Measurements from ENCODE around the gene DCST2. TPM values are rescaled to one million over a fixed set of nuclear protein-coding genes. Genes with fewer than 3 reads are reported as not detected.

DCST2 gene
- total and polyA plus RNA-seq, 2 donors (not counting 3 experiments of a cell fraction or from before 2014, with no cell fraction given): 0.29 to 0.51 TPM

DNA sequence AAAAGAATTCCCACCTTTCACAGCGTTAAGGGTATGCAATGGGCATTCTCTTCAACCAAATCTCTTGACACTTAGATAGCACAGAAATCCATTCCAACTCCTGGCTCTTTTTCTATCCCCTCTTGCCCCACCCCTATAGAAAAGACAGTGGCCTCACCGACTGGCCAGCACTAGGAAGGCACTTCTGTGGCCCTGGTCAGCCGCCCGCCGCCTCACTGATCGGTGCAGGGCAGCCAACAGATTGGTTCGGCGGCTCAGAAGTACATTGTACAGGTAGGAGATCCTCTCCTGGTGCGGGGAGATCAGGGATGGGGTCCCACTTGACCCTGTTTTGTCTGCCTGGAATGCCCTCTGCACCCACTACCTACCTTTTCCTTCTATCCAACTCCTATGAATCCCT, 9.3 kb downstream of the DCST2 start:
- intact Hi-C loops (cut with micrococcal nuclease): no loop called here
- no peak overlapping the region for H3K27ac ChIP-seq (ENCODE audit: insufficient read depth, low read depth, low read length)
- dilution Hi-C loops (cut with MboI; ENCODE audit: extremely low pct_ligation_motif_present, low sequenced_read_pairs): no loop called here
- no peaks in the 10 kb centered on the region for H3K9me3 ChIP-seq (replicated peaks; ENCODE audit: control insufficient read depth, insufficient read depth, low read length)
- H3K79me2 ChIP-seq (ENCODE audit: control insufficient read depth, insufficient read depth, low read length): no peaks in the 10 kb centered on the region
- ChIA-PET POLR2A (no interaction called here), CTCF (interaction anchor here (0.9 kb wide), 1 partner anchor 27 kb away, joined by 3 read pairs; the partner anchor contains the start of gene ADAM15)
- TF ChIP-seq POLR2AphosphoS5 (IDR thresholded peaks at IDR 0.05; ENCODE audit: insufficient read depth, low read depth, low read length) (no peak), GATA2 (IDR thresholded peaks at IDR 0.05; ENCODE audit: insufficient read depth, insufficient read length, low read depth, low read length) (no peak), POLR2A (IDR thresholded peaks at IDR 0.05; ENCODE audit: low read depth, low read length) (no peak), FOS (IDR thresholded peaks at IDR 0.05; ENCODE audit: borderline replicate concordance, insufficient read depth, low read length) (no peak), EZH2 (IDR thresholded peaks at IDR 0.05; ENCODE audit: borderline replicate concordance, low read depth, low read length, severe bottlenecking) (no peak)
- TF ChIP-seq, protein P1, sequence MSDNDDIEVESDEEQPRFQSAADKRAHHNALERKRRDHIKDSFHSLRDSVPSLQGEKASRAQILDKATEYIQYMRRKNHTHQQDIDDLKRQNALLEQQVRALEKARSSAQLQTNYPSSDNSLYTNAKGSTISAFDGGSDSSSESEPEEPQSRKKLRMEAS (IDR thresholded peaks at IDR 0.05; ENCODE audit: insufficient read depth, insufficient read length): no peak
- TF ChIP-seq, protein P2, sequence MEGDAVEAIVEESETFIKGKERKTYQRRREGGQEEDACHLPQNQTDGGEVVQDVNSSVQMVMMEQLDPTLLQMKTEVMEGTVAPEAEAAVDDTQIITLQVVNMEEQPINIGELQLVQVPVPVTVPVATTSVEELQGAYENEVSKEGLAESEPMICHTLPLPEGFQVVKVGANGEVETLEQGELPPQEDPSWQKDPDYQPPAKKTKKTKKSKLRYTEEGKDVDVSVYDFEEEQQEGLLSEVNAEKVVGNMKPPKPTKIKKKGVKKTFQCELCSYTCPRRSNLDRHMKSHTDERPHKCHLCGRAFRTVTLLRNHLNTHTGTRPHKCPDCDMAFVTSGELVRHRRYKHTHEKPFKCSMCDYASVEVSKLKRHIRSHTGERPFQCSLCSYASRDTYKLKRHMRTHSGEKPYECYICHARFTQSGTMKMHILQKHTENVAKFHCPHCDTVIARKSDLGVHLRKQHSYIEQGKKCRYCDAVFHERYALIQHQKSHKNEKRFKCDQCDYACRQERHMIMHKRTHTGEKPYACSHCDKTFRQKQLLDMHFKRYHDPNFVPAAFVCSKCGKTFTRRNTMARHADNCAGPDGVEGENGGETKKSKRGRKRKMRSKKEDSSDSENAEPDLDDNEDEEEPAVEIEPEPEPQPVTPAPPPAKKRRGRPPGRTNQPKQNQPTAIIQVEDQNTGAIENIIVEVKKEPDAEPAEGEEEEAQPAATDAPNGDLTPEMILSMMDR (IDR thresholded peaks at IDR 0.05; ENCODE audit: extremely low read depth in 1 of 2, insufficient read depth in 1 of 2, low read depth in 1 of 2, low read length in 2 of 2): no peak
- no TSS peak for BruUV-seq (replicated peaks)
- DNase-seq (ENCODE audit: low read depth, low spot score): no peak
- no peak overlapping the region for H3K4me2 ChIP-seq (ENCODE audit: insufficient read depth, low read length)
- H3K27me3 ChIP-seq (ENCODE audit: control insufficient read depth in 2 of 2, insufficient read depth in 2 of 2, low read length in 2 of 2): no peaks in the 10 kb centered on the region
- H3K9me1 ChIP-seq (replicated peaks; ENCODE audit: control insufficient read depth, extremely low read depth, insufficient read depth, low read length): no peaks in the 10 kb centered on the region
- no peaks in the 10 kb centered on the region for H4K20me1 ChIP-seq (replicated peaks; ENCODE audit: control insufficient read depth, extremely low read depth, insufficient read depth, low read length)
- no peak overlapping the region for H3K4me3 ChIP-seq (replicated peaks in 1 of 3; ENCODE audit: insufficient read depth in 1 of 3, low read depth in 1 of 3, low read length in 3 of 3)
- H3K4me1 ChIP-seq (ENCODE audit: control insufficient read depth, extremely low read depth, insufficient read depth, low read length): no peaks in the 10 kb centered on the region
- no peak overlapping the region for H2AFZ ChIP-seq (ENCODE audit: low read depth, low read length)
- no peak overlapping the region for H3K9ac ChIP-seq (replicated peaks; ENCODE audit: extremely low read depth, insufficient read depth, low read length)
- no peak for FAIRE-seq
- H3K36me3 ChIP-seq (ENCODE audit: control insufficient read depth in 2 of 2, extremely low read depth in 1 of 2, insufficient read depth in 2 of 2, low read length in 2 of 2): no peaks in the 10 kb centered on the region

Data from endothelial cell of umbilical vein (primary cell).